GM10248 (cell line): ENCODE data around the gene PDGFRB.

ENCODE experiments used
- CTCF ChIA-PET: fragments of 300-600 bp; sonication (Branson Sonifier 250); formaldehyde crosslinking; extraction: SDS; loops from one replicate; lab custom pipeline; 2021; ENCODE audit warnings: antibody characterized with exemption; lab: Yijun Ruan, JAX
- POLR2A ChIA-PET: fragments of 350-650 bp; sonication (Branson Sonifier 250); formaldehyde crosslinking; extraction: SDS; loops from one replicate; lab custom pipeline; 2020; ENCODE audit warnings: antibody characterized with exemption; lab: Yijun Ruan, JAX
- DNase-seq: peaks from one replicate; pipeline ENCODE4 v3.0.0; 2012; ENCODE audit errors: extremely low spot score
- TF ChIP-seq, protein P1 (sequence below): IDR thresholded peaks from 2 replicates; pipeline ENCODE4 v1.5.1; 2012; ENCODE audit warnings: mild to moderate bottlenecking, low read depth; ENCODE audit errors: extremely low read depth, missing control alignments, control extremely low read depth

The PDGFRB gene

DNA sequence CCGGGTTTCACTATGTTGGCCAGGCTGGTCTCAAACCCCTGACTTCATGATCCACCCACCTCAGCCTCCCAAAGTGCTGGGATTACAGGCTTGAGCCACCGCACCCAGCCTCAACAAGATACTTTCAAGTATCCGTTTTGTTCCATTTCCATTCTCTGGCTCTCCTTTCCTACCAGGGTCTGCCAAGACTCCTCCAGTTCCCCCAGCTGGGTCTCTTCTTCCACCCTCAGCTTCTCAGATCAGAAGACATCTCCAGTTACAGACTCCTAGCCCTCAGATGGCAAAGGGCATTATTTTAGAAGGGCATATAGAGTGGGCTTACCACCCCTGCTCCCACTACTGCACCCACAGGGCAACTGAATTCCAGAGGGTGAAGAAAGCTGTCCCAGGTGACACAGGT, 1.5 kb upstream of the PDGFRB start:
- ChIA-PET POLR2A (no interaction called here), CTCF (interaction anchor here (1.5 to 4.1 kb wide), 2 partner anchors 10 to 216 kb away, joined by 3 to 21 read pairs; no protein-coding TSS in a partner anchor)
- TF ChIP-seq, protein P1, sequence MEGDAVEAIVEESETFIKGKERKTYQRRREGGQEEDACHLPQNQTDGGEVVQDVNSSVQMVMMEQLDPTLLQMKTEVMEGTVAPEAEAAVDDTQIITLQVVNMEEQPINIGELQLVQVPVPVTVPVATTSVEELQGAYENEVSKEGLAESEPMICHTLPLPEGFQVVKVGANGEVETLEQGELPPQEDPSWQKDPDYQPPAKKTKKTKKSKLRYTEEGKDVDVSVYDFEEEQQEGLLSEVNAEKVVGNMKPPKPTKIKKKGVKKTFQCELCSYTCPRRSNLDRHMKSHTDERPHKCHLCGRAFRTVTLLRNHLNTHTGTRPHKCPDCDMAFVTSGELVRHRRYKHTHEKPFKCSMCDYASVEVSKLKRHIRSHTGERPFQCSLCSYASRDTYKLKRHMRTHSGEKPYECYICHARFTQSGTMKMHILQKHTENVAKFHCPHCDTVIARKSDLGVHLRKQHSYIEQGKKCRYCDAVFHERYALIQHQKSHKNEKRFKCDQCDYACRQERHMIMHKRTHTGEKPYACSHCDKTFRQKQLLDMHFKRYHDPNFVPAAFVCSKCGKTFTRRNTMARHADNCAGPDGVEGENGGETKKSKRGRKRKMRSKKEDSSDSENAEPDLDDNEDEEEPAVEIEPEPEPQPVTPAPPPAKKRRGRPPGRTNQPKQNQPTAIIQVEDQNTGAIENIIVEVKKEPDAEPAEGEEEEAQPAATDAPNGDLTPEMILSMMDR = no peak
- no peak for DNase-seq

DNA sequence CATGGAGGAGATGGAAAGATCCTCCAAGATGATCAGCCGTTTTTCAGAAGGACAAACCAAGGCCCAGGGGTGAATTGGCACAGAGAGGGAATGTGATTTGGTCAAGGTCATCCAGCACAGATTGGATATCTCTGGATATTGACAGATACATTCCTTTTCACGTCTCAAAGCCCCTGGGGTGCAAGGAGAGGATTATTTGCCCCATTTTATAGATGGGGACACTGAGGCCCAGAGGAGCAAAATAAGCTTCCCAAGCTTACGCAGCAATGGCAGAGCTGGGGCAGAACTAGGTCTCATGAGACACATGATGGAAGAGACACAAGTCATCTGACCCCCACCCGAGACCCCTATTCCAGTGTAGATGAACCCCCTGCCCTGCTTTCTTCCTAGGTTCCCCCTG, 895 bp upstream of the PDGFRB start:
- CTCF ChIA-PET = no interaction called here
- TF ChIP-seq, protein P1 = no peak
- DNase-seq = no peak
- POLR2A ChIA-PET = no interaction called here

DNA sequence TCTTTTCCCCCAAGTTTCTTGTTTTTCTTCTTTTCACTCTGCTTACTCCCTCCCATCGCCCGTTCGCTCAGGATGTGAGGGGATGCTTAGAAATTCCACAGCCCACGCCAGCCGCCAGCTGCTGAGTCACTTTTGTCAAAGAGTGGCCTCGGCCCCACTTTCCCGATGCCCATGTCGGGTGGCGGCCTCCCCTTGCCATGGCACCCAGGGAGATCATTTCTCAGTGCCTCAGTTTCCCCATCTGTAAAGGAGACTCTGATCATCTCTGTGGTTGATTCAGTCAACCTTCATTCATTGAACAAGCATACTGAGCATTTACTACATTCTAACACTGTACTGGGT, 353 bp upstream of the PDGFRB start:
- ChIA-PET POLR2A (no interaction called here), CTCF (no interaction called here)
- TF ChIP-seq, protein P1 = no peak
- DNase-seq = no peak

DNA sequence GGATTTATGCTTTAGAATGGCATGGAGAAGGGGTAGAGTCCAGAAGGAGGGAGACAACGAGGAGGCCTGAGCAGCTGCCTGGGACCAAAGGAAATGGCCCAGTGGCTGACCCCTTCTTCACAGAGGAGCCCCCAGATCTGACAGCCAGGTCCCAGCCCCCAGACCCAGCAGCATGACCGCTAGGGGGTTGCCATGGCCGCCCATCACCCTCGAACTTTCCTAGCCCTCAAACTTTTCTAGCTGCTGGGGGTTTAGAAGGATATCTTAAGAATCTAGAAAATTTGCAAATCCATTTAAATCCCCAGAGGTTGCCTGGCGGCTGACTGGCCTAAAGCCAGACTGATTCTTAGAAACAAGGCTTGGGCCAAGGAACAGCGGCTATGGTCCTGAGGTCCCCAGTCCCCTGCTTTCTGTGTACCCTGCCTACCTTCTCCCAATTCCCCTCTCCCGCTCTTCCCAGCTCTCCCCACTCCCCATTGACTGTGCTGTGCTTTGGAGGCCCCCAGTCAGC, 972 bp downstream of the PDGFRB start:
- ChIA-PET CTCF (interaction anchor here (1.3 to 2.0 kb wide), 3 partner anchors 9 to 24 kb away, joined by 3 to 8 read pairs (median 4); no protein-coding TSS in a partner anchor), POLR2A (no interaction called here)
- DNase-seq = no peak
- TF ChIP-seq, protein P1 = no peak

DNA sequence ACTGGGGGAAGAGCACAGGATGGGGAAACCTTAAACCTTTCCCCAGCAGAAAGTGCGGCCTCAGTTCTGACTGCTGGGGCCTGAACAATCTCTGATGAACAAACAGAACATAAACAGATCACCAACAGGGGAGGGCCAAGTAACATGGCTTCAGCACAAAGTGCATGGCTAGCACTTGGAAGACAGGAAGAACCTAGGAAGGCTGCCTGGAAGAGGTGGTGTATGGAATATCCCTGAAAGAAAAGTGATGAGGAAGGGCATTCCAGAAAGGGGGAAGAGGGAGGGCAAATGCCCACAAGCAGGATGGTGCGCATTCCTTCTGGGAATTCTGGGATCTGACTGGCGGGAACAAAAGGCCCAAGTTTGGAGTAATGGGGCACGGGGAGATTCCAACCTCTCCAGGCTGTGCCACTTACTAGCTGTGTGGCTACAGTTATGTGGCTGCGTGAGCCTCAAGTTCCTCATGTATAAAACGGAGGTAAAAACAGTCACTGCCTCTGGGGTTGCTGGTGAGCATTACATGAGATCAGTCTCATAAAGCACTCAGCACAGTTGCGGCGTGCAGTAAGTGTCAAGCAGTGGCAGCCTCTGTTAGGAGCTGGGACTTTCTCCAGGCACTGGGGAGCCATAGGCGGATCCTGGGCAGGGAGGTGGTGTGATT, 1.6 kb downstream of the PDGFRB start:
- CTCF ChIA-PET = interaction anchor here (1.3 to 2.0 kb wide), 3 partner anchors 8 to 23 kb away, joined by 4 to 8 read pairs (median 4); no protein-coding TSS in a partner anchor
- TF ChIP-seq, protein P1 = no peak
- DNase-seq = no peak
- POLR2A ChIA-PET = no interaction called here

DNA sequence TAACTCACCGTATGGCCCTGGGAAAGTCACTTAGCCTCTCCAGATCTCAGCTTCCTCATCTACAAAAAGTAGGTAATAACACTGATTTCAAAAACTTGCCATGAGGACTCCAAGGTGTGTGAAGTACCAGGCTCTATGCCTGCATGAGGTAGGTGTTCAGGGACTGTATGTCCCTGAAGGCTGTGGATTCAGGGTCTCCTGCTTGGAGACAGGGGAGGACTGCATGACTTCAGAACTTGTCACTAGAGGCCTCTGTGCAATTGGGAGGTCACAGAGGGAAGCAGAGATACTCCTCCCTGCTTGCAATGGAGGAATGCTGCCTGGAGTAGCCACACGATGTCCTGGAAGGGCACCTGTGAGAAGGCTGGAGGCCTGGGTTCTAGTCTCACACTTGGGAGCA, 2.2 kb downstream of the PDGFRB start:
- TF ChIP-seq, protein P1 = no peak
- POLR2A ChIA-PET = no interaction called here
- DNase-seq = no peak
- CTCF ChIA-PET = interaction anchor here (1.0 to 2.0 kb wide), 3 partner anchors 9 to 23 kb away, joined by 3 to 8 read pairs (median 4); no protein-coding TSS in a partner anchor
